Hematopoietic multipotent progenitor cell treated with erythropoietin and hydrocortisone succinate and interleukin-3 and kit ligand, for 17 days (in vitro differentiated cells): ENCODE results near the gene GPBAR1.

Source experiments
- DNase-seq: peaks from one replicate; pipeline ENCODE4 v3.0.0-alpha.2; 2015; ENCODE audit warnings: low spot score

GPBAR1 gene

DNA sequence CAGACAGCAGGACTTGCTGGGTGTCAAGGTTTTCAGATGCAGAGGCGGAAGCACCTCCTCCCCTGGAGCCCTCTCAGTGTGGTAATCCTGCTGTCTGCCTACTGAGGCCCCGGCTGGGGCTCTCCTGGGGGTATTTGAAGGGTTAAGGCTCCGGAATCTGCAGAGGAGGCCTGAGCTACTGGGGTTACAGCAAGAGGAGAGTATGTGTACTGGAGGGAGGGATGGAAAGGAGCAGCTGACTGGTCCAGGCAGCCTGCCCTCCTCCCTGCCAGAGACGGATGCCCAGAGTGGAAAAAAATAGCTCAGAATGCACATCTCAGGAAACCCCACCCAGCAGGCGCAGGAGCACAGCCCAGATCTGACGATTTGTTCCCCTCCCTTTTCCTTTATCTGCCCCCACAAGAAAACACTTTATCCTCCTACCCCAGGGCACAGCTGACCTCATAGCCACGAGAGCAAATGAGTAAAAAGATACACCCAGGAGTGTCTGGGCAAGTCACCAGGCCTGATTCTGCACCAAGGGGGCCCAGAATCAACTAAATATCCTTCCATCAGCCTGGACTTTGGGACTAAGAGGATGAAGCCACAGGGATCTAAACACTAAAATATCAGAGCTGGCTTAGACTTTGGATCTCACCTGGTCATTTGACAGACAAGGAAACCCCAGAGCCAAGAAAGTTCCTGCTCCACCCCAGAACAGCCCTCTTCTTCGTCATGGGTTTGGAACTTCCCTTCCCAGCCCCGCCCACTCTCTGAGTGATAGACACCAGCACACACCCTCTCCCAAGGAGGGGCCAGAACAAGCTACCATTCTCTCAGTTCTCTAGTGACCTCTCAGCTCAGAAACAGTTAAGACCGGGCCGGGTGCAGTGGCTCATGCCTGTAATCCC is 26.0 kb downstream of the GPBAR1 start:
- DNase-seq: peak; percentile 95

DNA sequence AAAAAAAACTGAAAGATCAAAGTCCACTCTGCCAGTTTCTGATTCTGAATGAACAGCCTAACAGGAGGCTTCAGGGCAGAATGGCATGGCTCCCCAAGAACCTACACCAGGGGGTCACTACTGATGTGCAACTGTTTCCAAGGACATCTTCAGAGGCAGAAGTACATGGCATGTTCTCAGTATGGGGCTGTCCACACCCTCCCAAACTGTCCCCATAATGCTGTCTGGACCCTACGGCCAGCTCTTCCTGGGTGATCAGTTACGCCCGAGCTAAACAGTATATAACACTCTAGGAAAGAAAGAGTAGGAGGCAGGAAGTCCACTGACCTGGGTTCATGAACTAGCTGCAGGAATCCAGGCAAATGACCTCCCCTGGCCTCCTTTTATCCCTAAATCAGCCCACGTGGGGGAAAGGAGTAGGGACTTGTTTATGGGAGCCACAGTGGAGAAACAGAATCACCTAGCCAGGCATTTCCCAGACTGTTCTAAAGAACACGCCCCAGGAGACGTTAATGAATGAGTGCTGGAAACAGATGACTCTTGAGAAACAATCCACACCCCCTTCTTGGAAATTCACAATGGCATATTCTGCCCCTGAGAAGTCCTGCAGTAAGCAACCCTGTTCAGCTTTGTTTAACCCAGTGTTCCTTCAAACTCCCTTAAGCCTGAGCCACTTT is 29.0 kb downstream of the GPBAR1 start:
- peak; percentile 72 for DNase-seq

DNA sequence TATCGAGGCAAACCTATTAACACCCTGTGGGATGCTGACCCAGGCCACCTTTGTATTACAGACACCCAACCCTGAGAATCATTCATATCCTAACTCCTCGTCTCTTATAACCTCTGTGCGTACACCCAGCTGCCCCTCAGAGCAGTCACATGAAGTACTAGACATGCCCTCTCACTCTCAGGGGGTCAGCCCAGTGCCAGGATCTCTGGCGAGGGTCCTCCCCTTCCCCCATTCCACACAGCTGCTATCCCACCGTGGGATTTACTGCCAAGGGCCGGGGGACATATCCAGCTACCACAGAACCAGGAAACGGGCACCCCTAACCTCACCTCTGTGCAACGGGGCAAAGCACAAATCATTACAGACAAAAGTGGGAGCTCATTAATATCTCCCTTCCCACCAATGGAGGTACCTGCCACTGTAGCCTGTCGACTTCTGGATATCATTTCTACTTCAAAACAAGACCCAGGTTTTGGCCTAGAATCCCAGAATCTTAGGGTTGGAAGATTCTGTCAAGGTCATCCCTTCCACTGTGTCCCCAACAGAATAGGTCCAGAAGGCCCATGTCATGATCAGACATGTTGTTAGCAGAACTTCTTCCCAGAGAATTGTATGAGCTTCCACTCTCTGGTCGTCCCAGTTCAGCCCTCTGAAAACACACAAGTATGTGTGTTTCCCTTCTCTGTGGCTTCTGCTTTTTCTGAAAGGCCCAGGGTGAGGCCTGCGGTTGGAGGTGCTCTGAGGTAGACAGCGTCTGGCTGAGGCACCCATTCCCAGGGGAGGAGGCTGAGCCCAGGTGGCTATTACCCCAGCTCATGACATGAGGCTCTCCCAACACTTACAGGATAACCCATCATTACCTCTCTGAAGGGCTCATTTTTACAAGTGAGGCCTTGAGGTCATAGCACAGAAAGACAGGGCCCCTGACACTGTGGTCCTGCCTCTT is 29.8 kb downstream of the GPBAR1 start:
- DNase-seq: peak; percentile 75

DNA sequence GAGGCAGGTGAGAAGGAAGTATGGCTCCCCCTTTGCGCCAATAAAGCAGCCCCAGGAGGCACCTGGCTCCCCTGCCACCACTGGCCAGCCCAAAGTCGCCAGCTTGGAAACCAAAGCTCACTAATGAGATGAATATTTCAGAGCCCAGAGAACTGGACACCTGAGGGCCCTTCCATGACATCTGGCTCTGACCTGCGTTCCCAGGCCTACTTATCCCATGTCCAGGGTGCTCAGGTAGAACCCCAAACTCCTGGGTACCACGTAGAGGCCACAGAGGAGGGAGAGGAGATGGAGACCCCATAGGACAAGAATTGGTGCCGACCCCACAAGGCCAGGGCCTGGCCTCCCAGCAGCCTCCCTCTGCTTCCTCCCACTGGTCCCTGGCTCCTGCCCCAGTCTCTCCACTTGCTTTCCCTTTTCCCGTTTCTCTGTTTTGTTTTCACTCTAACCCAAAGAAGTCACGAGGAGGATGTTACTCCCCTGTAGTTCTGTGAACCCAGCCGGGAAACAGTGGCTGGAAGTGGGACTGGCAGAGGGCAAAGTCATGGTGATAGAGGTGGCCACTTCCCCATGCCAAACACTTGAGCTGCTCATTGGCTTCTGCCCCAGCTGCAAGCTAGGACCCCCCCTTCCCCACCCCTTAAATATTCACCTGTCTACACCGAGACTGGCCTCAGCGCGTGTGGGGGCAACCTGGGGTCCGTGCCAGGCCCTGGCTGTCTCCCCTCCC is 30.7 kb downstream of the GPBAR1 start:
- DNase-seq: peak; percentile 74

DNA sequence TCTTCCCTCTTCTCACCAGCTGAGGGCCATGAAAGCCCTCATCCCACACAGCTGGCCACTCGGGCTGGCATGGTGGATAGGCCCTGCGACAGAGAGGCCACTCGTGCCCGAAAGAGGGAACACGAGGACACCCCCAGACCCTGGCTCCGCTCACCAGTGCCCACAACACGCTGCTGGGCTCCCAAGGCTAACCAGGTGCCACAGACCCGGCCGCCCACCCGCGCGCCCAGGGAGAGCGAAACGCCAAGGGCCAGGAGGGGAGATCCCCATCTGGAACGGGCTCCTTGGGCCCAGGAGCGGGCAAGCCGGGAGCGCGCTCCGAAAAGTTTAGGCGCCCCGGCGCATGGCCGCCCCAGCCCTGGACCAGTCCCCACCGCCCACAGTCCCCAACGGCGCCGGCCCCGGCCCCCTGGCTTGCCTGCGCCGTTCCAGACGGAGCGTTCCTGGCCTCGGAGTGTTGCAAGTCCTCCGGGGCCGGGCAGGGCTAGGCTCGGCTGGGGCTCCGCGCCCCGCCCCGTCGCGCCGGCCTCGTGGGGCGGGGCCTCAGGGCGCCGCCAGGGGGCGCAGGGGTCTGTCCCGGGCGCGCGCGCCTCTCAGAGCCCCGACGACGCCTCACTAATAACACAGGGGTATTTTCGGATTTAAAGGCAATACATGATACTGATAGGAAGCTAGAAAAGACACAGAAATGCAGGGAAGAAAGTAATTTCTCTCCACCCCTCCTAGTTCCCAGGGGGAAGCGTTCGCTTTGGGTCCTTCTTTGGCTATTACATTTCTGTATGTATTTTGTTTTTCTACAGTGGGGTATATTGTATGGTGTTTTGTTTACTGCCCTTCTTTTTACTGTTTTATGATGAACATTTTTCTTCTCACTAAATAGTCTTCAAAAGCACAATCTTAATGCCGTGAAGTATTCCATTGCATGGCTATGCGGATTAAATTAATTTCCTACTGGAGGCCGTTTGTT is 31.5 kb downstream of the GPBAR1 start, which contains the start of gene TMBIM1:
TMBIM1 (minus strand) TSS at position 456 of the 967 bp plus-strand sequence. CDS start 10,362 bp downstream, outside the sequence.
- DNase-seq: peak; percentile 91

DNA sequence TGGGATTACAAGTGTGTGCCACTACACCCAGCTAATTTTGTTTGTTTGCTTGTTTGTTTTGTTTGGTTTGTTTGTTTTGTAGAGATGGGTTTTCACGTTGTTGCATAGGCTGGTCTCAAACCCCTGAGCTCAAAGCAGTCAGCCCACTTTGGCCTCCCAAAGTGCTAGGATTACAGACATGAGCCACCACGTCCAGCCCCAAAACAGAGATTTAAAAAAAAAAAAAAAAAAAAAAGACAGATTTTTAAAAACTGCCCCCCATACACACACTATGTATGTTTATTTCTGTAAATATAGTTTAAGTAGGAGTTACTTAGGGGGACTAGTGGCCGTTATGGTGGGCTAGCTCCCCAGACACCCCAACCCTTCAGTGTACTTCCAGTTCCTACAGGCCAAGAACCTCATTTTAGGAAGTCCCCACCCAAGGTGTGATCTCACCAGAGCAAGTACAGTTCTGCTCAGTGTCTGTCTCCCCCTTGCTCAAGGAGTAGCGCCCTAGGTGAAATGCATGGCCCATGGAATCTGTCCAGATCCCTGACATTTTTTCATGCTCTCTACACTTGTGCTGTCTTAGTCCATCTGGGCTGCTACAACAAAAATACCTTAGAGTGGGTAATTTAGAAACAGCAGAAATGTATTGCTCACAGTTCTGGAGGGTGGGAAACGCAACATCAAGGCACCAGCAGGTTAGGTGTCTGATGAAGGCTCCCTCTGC is 33.1 kb downstream of the GPBAR1 start:
- no peak for DNase-seq

DNA sequence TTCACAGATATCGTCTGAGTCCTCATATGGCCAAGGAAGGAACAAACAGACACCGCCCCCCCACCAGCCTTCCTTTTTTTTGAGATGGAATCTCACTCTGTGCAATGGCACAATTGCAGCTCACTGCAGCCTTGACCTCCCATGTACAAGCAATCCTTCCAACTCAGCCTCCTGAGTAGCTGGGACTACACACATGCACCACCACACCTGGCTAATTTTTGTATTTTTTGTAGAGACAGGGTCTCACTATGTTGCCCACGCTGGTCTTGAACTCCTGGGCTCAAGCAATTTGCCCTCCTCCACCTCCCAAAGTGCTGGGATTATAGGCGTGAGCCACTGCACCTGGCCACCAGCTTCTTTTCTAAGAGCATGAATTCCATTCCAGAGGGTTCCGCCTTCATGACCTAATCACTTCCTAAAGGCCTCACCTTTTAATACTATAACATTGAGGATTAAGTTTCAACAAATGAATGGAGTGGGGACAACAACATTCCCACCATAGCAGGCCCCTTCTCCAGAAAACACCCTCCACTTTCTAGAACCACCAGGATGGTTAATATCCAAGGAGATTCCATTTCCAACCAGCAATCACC is 33.7 kb downstream of the GPBAR1 start:
- DNase-seq: no peak

DNA sequence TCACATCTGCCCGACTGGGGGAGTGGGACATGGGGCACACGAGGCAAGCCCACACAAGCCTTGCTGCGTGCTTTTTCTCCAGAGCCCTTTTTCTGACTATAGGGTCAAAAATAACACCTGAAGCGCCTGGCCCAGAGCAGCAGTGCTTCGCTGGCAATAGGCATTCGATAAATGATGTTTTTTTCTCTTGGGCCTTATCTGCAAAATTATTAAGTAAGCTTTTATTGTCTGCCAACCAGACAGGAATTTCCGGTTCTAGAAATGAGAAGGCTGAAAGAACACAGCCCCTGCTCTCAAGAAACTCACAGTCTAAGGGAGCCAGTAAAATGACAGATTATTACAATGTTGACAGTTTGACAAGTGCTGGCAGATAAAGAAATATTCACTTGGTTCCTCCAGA is 34.2 kb downstream of the GPBAR1 start:
- DNase-seq: no peak

DNA sequence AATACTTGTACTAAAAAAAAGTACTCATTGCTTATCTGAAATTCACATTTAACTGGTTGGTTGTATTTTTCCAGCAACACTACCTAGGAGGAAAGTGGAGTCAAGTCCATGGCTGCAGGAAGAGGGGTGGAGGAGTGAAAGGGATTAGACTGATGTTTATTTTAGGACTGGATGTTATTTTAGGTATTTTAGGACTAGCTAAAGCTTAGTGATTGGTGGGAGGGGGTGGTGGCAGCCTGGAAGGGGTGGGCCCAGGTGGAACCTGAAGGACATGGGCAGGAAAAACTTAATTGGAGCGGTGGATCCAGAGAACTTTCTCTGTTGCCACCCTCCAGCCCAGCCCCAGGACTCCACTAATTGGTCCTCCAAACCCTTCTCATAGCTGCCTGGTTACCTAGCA is 35.4 kb downstream of the GPBAR1 start:
- no peak for DNase-seq

DNA sequence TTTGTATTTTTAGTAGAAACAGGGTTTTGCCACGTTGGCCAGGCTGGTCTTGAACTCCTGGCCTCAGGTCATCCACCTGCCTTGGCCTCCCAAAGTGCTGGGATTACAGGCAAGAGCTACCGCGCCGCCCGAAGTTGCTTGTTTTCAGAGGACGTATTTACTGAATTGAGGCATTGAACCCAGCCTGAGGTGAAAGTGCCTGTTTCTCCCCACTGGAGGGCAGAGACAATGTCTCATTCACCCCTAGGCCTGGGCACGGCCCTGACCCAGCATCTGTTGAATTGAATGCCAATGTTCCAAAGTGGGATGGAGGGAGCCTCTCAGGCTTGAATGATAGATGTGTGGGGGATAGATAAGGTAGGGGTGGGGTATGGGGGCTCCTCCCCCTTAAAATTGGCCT is 36.0 kb downstream of the GPBAR1 start:
- no peak for DNase-seq

DNA sequence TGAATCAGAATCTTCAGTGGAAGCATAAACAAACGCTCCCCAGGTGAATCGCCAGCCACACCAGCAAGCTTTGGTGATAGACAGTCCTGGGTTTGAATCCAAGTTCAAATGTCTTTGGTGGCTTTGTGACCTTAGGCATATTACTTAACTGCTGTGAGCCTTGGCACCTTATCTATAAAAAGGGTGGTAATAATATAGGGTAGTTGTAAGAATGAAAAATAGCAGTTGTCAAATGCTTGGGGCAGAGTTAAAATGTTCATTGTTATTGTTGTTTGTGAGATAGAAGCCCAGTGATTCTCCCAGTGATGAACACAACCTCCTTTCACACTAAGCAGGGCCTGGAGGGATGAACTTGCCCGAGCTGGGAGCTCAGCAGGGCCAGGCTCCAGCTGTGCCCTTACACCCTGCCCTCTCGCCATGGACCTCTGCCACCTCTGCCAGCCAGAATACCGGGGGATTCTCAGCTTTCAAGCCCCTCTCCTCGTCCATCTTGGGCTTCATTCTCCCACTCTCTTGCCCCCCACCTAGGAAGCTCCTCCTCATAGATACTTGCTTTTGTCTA is 37.6 kb downstream of the GPBAR1 start:
- DNase-seq: no peak

DNA sequence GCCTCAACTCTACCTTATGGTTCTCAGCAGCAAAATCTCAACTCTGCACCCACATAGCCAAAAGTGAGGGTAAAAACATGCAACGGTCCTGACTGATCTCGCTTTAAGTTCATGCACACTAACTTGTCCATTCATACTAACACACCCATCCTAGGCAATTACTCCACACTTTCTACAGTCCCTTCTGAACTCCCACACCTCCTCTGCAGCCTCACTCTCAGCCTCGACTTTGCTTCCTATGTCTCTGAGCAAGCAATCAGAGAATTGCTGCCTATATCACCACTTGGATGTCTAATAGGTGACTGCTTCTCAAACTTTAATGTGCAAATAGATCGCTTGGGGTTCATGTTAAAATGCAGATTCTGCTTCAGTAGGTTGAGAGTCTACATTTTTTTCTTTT is 39.3 kb downstream of the GPBAR1 start:
- no peak for DNase-seq

DNA sequence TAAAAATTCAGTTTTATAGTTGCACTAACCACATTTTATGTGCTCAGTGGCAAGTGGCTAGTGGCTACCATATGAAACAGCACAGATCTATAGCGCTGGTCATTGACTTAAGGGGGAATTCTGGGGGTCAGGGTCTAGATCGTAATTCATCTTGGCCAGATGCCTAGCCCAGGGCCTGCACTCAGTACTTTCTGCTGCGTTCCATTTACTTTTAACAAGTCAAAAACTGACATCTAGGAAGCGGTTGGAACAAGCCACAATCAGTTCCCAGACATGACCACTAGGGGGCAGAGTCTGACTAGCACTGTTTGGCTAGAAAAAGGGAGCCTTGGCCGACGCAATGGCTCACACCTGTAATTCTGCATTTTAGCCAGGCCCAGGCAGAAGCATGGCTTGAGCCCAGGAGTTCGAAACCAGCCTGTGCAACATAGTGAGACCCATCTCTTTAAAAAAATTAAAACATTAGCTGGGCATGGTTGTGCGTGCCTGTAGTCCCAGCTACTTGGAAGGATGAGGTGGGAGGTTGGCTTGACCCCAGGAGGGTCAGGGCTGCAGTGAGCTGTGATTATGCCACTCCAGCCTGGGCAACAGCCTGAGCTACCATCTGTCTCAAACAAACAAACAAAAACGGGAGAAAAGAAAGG is 40.5 kb downstream of the GPBAR1 start:
- DNase-seq: peak; percentile 93

DNA sequence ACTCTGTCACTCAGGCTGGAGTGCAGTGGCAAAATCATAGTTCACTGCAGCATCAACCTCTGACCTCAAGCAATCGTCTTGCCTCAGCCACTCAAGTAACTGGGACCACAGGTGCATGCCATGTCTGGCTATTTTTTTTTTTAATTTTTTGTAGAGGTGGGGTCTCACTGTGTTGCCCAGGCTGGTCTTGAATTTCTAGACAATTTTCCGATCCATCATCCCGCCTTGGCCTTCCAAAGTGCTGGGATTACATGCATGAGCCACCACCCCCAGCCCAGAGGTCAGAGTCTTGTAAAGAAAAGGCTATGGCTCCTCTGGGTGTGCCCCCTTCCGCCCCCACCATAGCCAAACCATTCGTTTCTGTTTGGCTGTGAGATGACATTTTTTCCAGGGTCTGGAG is 44.6 kb downstream of the GPBAR1 start:
- DNase-seq: no peak

DNA sequence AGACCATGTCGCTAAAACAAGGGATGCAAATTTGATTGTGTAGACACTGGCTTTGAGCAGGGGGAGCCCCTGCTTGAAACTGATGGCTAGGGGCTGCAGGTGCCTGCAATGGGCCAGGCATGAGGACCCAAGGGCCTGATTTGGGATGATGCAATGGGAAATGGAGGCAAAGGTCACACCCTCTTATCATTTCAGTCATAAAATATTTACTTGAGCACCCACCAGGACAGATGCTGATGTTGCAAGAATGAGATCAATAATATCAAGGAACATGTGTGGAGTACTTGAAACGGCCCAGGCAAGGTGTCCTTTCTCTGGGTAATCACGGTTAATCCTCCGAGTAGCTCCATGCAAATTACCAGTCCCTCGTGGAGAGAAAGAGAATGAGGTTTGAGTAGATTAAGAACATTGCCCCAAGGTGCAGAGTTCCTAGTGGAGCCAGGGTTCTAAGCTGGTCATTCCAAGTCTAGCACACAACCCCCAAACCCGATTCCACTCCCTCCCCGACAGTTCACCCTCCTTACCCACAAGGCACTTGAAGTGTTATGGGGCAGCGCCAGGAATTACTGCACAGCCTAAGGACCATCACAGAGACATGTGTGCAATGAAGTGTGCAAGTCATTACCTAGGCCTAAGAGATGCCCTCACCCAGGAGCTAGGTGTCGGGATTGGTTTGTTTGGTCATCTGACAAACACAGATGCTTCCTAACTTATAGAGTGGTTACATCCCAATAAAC is 45.5 kb downstream of the GPBAR1 start:
- no peak for DNase-seq

DNA sequence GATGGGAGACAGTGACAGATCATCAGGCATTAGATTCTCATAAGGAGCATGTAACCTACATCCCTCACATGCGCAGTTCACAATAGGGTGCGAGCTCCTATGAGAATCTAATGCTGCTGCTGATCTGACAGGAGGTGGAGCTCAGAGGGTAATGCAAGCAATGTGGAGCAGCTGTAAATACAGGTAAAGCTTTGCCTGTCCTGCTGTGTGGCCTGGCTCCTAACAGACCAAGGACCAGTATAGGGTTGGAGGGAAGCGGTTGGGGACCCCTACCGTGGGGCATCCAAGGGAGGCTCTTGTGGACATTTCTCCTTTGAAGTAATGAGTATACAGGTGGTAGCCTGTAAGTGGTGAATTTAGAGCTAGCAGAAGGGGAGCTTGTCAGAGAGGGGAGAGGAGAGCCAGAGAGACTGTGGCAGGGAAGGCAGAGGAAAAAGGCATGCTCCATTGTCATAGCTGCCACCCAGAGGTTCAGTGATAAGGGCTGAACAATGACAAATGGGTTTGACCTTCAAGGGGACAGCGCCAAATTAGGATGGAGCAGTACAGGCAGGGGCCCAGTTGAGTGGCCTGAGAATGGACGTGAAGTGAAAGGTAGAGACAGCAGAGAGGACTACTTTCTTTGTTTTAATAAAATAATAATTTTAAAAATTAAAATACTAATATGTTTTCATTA is 46.7 kb downstream of the GPBAR1 start:
- no peak for DNase-seq
